ENCODE measurements around the gene GCG. TPM values are rescaled to one million over a fixed set of nuclear protein-coding genes. Genes with fewer than 3 reads are reported as not detected.

The GCG gene
- polyA plus RNA-seq, 1 donor (not counting 4 experiments of a cell fraction or from before 2014, with no cell fraction given): not detected

DNA sequence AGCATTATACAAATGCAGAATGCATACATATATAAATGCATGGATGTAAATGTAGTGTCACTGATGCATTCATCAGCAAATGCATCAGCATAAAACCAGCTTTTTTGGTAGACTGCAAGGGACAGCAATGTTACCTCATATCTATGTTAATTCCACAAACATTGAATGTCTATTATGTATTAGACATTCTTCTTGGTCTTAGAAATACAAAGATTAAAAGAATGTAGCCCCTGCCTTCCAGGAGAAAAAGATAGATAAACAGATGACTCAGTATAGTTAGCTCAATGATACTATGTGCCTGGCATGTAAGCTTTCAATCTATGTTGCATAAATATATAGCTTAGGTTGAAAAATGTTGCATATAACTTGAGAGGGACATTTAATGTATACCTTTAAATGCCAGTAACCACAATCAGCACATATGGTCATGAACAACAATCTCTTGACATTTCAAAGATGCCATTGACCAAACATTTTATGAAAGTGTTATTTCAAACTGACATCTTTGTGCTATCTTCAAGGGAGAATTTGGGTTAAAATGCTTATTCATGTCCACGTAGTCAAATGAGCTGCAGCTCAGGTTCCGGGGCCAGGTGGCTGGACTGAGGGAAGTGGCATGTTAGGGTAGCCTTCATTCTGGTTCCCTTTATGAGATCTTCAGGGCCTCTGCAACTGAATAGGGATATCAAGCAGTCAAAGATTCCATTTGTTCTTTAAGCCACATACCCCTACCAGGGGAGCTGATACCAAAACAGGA lies 45.2 kb upstream of the GCG start:
- Histone ChIP-seq H3K79me2 (ENCODE audit: control insufficient read depth, insufficient read depth, low read length) (no peaks in the 10 kb centered on the region), H3K4me1 (ENCODE audit: control insufficient read depth, extremely low read depth, insufficient read depth, low read length) (no peaks in the 10 kb centered on the region), H3K4me2 (ENCODE audit: control insufficient read depth, extremely low read depth, insufficient read depth, low read depth, low read length) (no peak overlapping the region), H2AFZ (ENCODE audit: control insufficient read depth, low read length) (no peak overlapping the region), H3K27ac (ENCODE audit: control insufficient read depth, insufficient read depth, low read length) (no peak overlapping the region), H3K9ac (ENCODE audit: control insufficient read depth, extremely low read depth, insufficient read depth, low read length) (no peak overlapping the region), H3K27me3 (ENCODE audit: control insufficient read depth, extremely low read depth, insufficient read depth, low read length) (no peaks in the 10 kb centered on the region), H3K9me1 (ENCODE audit: control insufficient read depth, extremely low read depth, insufficient read depth, low read length) (no peaks in the 10 kb centered on the region), H3K9me3 (ENCODE audit: control insufficient read depth, low read depth, low read length) (no peaks in the 10 kb centered on the region), H4K20me1 (ENCODE audit: control insufficient read depth, extremely low read depth, insufficient read depth, low read length) (no peaks in the 10 kb centered on the region), H3K36me3 (ENCODE audit: control insufficient read depth in 2 of 2, extremely low read depth in 1 of 2, insufficient read depth in 2 of 2, low read length in 2 of 2) (peaks cover 0 to 10% of the 10 kb centered on the region in 2 experiments), H3K4me3 (ENCODE audit: control insufficient read depth in 2 of 3, extremely low read depth in 1 of 3, insufficient read depth in 2 of 3, low read depth in 1 of 3, low read length in 3 of 3) (no peak overlapping the region)
- dilution Hi-C loops (cut with MboI; ENCODE audit: extremely low pct_ligation_motif_present, low sequenced_read_pairs): no loop called here
- no peak for TF ChIP-seq EZH2 (IDR thresholded peaks at IDR 0.05; ENCODE audit: low read length)
- TF ChIP-seq, protein P1, sequence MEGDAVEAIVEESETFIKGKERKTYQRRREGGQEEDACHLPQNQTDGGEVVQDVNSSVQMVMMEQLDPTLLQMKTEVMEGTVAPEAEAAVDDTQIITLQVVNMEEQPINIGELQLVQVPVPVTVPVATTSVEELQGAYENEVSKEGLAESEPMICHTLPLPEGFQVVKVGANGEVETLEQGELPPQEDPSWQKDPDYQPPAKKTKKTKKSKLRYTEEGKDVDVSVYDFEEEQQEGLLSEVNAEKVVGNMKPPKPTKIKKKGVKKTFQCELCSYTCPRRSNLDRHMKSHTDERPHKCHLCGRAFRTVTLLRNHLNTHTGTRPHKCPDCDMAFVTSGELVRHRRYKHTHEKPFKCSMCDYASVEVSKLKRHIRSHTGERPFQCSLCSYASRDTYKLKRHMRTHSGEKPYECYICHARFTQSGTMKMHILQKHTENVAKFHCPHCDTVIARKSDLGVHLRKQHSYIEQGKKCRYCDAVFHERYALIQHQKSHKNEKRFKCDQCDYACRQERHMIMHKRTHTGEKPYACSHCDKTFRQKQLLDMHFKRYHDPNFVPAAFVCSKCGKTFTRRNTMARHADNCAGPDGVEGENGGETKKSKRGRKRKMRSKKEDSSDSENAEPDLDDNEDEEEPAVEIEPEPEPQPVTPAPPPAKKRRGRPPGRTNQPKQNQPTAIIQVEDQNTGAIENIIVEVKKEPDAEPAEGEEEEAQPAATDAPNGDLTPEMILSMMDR (optimal IDR thresholded peaks at IDR 0.05 in 1 of 3, IDR thresholded peaks at IDR 0.05 in 1 of 3, conservative IDR thresholded peaks at IDR 0.05 in 1 of 3; ENCODE audit: extremely low read depth in 1 of 3, insufficient read depth in 2 of 3, low read length in 3 of 3): no peak
- FAIRE-seq (no peak), DNase-seq (ENCODE audit: low read depth, low spot score) (no peak)

- dilution Hi-C loops (cut with MboI; ENCODE audit: extremely low pct_ligation_motif_present, low sequenced_read_pairs): no loop called here
- TF ChIP-seq, protein P1 (optimal IDR thresholded peaks at IDR 0.05 in 1 of 3, IDR thresholded peaks at IDR 0.05 in 1 of 3, conservative IDR thresholded peaks at IDR 0.05 in 1 of 3; ENCODE audit: extremely low read depth in 1 of 3, insufficient read depth in 2 of 3, low read length in 3 of 3): no peak
- no peak for TF ChIP-seq EZH2 (IDR thresholded peaks at IDR 0.05; ENCODE audit: low read length)
- peaks cover 0 to 10% of the 10 kb centered on the region in 2 experiments for H3K36me3 ChIP-seq (ENCODE audit: control insufficient read depth in 2 of 2, extremely low read depth in 1 of 2, insufficient read depth in 2 of 2, low read length in 2 of 2)
- H3K27ac ChIP-seq (ENCODE audit: control insufficient read depth, insufficient read depth, low read length): no peak overlapping the region
- FAIRE-seq (no peak), DNase-seq (ENCODE audit: low read depth, low spot score) (no peak)
- H3K9me3 ChIP-seq (ENCODE audit: control insufficient read depth, low read depth, low read length): no peaks in the 10 kb centered on the region
- H3K4me2 ChIP-seq (ENCODE audit: control insufficient read depth, extremely low read depth, insufficient read depth, low read depth, low read length): no peak overlapping the region
- no peaks in the 10 kb centered on the region for H3K27me3 ChIP-seq (ENCODE audit: control insufficient read depth, extremely low read depth, insufficient read depth, low read length)
- H3K9ac ChIP-seq (ENCODE audit: control insufficient read depth, extremely low read depth, insufficient read depth, low read length): no peak overlapping the region
- H3K79me2 ChIP-seq (ENCODE audit: control insufficient read depth, insufficient read depth, low read length): no peaks in the 10 kb centered on the region
- no peak overlapping the region for H2AFZ ChIP-seq (ENCODE audit: control insufficient read depth, low read length)
- no peaks in the 10 kb centered on the region for H3K9me1 ChIP-seq (ENCODE audit: control insufficient read depth, extremely low read depth, insufficient read depth, low read length)
- no peaks in the 10 kb centered on the region for H4K20me1 ChIP-seq (ENCODE audit: control insufficient read depth, extremely low read depth, insufficient read depth, low read length)
- H3K4me3 ChIP-seq (ENCODE audit: control insufficient read depth in 2 of 3, extremely low read depth in 1 of 3, insufficient read depth in 2 of 3, low read depth in 1 of 3, low read length in 3 of 3): no peak overlapping the region
- no peaks in the 10 kb centered on the region for H3K4me1 ChIP-seq (ENCODE audit: control insufficient read depth, extremely low read depth, insufficient read depth, low read length)
Measured at GRCh38 chr2:162196638-162197037, 44.6 kb upstream of the GCG start.

All from keratinocyte (primary cell).